ENCODE data around the gene CASP8AP2.

GRCh38 chr6:89862698-89863097 lies 33.0 kb downstream of the CASP8AP2 start:
- no peak for TF ChIP-seq CTCF (IDR thresholded peaks at IDR 0.05)
- TF ChIP-seq EP300 (IDR thresholded peaks at IDR 0.05), result no peak
- TF ChIP-seq POLR2A (IDR thresholded peaks at IDR 0.05), result no peak
